ENCODE data around the gene VPS72. TPM values are rescaled to one million over a fixed set of nuclear protein-coding genes. Genes with fewer than 3 reads are reported as not detected.

Gene VPS72
- total and polyA plus RNA-seq, 9 of the 15 experiments (the other 6 are each of a cell fraction or from before 2014, with no cell fraction given) = 7.2 to 131 (median 75.7) TPM

GRCh38 chr1:151238467-151238739 is 48.4 kb upstream of the VPS72 start (continued):
- TF ChIP-seq E2F4 (CRISPR knock-in tag; IDR thresholded peaks at IDR 0.05; ENCODE audit: low read depth) = no peak
- no peak for TF ChIP-seq CREB3L1 (IDR thresholded peaks at IDR 0.05; ENCODE audit: borderline replicate concordance, low read depth)

GRCh38 chr1:151237678-151238466 is 47.9 kb upstream of the VPS72 start:
- no TSS peak for BruUV-seq (replicated peaks)
- no peaks in the 10 kb centered on the region for H3K9me1 ChIP-seq (ENCODE audit: control insufficient read depth, insufficient read depth, low read length)
- TF ChIP-seq C11orf30 (IDR thresholded peaks at IDR 0.05; ENCODE audit: low read depth) (peak; percentile 71; the same call in 1 of the 2 replicates), CUX1 (CRISPR knock-in tag; IDR thresholded peaks at IDR 0.05) (no peak), MAFG (tag; conservative IDR thresholded peaks at IDR 0.05) (peak; percentile 61), ATF7 (IDR thresholded peaks at IDR 0.05) (no peak), L3MBTL2 (IDR thresholded peaks at IDR 0.05) (no peak), MAFK (IDR thresholded peaks at IDR 0.05; ENCODE audit: low read length) (peak; percentile 62), HMG20B (CRISPR knock-in tag; IDR thresholded peaks at IDR 0.05) (no peak)

More at GRCh38 chr1:151237678-151238466, 47.9 kb upstream of the VPS72 start:
- no peaks in the 10 kb centered on the region; the same call in 1 of the 2 replicates for H3K9me3 ChIP-seq (replicated peaks; ENCODE audit: control insufficient read depth, insufficient read depth, low read depth, low read length)
- no peak overlapping the region for H3K27ac ChIP-seq (ENCODE audit: extremely low read depth, low read depth, low read length)
- H3K4me1 ChIP-seq (replicated peaks in 1 of 2; ENCODE audit: control insufficient read depth in 2 of 2, insufficient read depth in 2 of 2, low read length in 2 of 2) = no peaks in the 10 kb centered on the region; a peak in 1 of 5 replicates
- ChIA-PET CTCF (ENCODE audit: low intra/inter-chr PET ratio) (no interaction called here), POLR2A (interaction anchor here (0.8 to 1.4 kb wide), 2 partner anchors 48 to 73 kb away, joined by 3 to 4 read pairs; partner anchors contain the start of gene VPS72)
- 55% methylated on average over 4 of the region's 4 CpGs for WGBS (ENCODE audit: insufficient coverage, low coverage, missing lambda C conversion rate)
- peaks cover 72% of the 10 kb centered on the region; the same call in 2 of the 3 replicates for H3K36me3 ChIP-seq (ENCODE audit: control insufficient read depth, insufficient read depth, low read length)
- no peak for DNase-seq (ENCODE audit: extremely low read depth in 1 of 4, low spot score in 3 of 4)
- no peaks in the 10 kb centered on the region for H4K20me1 ChIP-seq (replicated peaks; ENCODE audit: control insufficient read depth, insufficient read depth, low read length)
- intact Hi-C loops (cut with micrococcal nuclease) (no loop called here), in situ Hi-C loops (cut with MboI) (no loop called here)
- ATAC-seq = no peak
- H3K4me3 ChIP-seq = no peak overlapping the region
- H3K79me2 ChIP-seq (ENCODE audit: control insufficient read depth, insufficient read depth, low read length) = no peaks in the 10 kb centered on the region
- no peak overlapping the region for H3K4me2 ChIP-seq (ENCODE audit: insufficient read depth, low read length)
- no peak overlapping the region for H3K9ac ChIP-seq (ENCODE audit: insufficient read depth in 1 of 2, low read depth in 2 of 2, low read length in 2 of 2)
- no peaks in the 10 kb centered on the region for H3K27me3 ChIP-seq (ENCODE audit: control insufficient read depth in 2 of 2, insufficient read depth in 2 of 2, low read length in 2 of 2)
- no peak overlapping the region for H2AFZ ChIP-seq (ENCODE audit: low read depth, low read length)
- FAIRE-seq = no peak

Data from K562 (cell line).